Measurements from ENCODE around the gene PPP6R2.
"Not testable (repeated sequence)": the region's sequence is repeated elsewhere in the genome, so short reads cannot be mapped to it uniquely, and the experiment has no call there.

Gene PPP6R2

DNA sequence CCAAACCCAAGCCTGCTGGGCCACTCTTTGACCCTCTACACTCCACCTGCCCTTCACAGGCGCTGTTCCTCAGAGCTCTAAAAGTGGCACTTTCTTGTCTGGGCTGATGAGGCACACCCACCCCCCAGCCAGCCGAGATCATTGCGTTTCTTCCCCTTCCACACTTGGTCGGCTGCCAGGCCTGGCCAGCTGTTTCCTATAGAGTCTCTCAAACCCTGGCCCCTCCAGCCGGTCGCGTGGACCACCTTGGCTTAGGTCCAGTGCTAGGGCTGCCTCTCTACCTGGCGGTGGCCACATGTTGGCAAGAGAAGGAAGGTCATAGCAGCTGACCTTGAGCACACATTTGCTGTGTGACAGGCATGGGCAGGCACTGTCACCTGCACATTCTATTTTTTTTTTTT is 60.6 kb downstream of the PPP6R2 start:
- DNase-seq: no peak

DNA sequence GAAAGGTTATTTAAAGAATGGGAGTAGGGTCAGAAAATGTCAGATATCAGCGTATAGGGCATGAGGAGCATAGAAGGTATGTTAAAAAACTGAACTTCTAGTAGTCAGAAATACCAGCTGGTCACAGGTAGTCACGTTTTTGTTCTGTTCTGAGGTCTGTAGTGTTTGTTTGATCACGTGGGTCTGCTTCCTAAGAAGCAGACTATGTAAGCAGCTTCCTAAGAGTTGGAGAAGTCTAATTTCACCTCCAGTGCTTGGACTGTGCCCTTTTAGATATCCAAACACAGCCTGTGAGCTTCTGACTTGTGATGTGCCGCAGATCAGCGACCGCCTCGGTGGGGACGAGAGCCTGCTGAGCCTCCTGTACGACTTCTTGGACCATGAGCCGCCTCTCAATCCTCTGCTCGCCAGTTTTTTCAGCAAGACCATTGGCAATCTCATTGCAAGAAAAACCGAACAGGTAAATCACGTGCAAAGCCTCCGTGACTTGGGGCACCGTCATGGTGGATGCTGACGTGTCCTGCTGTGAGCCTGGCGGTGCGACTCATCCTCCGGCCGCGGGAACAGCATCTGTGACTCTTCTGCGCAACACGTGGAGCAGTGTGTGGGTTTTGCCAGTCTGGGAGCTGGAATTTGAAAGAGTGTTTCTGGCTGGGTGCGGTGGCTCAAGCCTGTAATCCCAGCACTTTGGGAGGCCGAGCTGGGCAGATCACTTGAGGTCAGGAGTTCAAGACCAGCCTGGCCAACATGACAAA is 63.5 kb downstream of the PPP6R2 start:
- DNase-seq: no peak

DNA sequence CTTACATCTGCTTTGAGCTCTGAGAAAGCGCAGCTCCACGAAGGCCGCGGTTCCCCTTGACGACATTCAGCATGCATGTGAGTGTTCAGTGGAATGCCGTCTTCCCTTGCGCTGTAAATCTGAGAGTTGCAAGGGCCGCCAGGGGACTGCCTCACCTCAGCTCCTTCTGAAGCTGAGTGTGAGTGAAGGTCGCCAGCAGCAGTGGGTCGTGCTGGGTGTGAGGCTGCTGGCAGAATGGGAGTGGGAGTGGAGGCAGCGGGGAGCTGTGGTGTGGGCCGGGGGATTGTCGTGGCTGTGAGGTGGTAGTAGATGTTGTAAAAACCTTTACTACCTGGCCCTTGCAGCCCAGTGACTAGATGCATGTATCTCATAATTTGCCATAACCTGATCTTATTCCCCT is 65.2 kb downstream of the PPP6R2 start:
- DNase-seq: no peak

DNA sequence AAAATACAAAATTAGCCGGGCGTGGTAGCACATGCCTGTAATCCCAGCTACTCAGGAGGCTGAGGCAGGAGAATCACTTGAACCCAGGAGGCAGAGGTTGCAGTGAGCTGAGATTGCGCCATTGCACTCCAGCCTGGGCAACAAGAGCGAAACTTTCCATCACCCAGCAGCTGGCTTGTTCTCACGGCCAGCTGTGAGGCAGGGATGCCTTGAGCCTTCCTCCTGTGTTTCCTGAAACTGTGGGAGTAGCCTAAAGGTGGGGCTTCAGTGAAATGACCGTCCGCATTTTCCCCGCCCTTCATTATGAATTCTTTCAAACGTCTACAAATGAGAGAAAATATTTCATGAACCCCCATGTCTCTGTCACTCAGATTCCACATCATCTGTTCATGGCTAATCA is 65.8 kb downstream of the PPP6R2 start:
- DNase-seq: not testable (repeated sequence)

DNA sequence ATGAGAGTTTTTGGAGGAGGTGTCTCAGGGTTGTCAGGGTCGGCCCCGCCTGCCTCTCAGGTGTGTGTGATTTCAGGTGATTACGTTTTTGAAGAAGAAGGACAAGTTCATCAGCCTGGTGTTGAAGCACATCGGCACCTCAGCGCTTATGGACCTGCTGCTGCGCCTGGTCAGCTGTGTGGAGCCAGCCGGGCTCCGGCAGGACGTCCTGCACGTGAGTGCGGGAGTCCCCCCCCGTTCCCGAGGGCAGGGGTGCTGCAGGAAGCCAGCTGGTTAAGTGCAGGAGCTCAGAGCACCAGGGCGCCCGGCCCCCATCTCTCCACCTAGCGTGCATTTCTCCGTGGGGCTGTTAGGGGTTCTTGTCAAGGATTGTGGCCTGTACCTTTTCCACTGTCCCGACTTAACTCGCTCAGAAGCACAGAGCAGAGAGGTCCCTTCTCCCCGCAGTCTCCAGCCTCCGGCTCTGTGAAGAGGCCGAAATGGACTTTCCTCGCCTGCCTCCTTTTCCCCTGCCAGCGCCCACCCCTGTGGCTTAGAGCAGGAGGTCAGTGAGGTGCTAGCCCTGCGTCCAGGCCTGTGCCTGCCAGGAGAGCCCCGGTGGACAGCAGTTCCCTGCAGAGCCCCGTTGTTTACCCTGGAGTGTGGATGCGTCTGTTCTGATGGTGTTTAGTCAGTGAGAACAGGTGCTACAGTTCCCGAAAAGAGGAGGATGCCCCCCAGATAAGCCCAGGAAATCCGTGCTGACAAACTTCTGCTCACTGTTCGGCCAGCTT is 71.5 kb downstream of the PPP6R2 start:
- DNase-seq: no peak

DNA sequence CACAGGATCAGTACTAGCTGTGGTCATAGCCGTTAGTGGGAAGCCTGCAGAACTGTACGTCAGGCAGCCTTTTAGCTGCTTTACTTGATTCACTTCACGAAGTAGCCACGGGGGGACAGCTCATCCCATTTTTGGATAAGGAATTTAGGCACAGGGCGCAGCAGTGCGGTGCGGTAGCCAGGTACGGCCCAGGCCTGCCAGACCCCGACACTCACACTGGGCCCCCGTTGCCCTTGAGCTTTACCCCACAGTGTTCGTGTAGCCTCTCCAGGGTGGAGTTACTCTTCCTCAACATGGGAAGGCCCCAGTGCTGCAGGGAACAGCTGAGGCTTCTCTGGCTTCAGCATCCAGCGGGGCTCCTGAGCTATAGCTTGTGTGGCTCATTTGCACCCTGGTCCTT is 72.3 kb downstream of the PPP6R2 start:
- no peak for DNase-seq

DNA sequence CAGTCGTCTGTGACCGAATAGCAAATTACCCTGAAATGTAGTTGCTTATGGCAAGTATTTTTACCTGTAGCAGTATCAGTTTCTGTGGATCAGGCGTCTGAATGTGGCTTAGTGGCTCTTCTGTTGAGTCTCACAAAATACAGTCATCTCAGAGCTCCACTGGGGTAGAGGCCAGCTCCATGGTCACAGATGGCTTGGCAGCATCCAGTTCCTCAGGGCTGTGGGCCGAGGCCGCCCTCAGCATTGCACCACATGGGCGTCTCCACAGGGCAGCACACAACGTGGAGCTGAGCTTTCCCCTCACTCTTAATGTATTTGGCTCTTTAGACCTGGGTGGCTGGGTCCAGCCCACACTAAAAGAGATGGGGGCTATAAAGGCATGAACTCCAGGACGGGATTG is 73.9 kb downstream of the PPP6R2 start:
- no peak for DNase-seq

DNA sequence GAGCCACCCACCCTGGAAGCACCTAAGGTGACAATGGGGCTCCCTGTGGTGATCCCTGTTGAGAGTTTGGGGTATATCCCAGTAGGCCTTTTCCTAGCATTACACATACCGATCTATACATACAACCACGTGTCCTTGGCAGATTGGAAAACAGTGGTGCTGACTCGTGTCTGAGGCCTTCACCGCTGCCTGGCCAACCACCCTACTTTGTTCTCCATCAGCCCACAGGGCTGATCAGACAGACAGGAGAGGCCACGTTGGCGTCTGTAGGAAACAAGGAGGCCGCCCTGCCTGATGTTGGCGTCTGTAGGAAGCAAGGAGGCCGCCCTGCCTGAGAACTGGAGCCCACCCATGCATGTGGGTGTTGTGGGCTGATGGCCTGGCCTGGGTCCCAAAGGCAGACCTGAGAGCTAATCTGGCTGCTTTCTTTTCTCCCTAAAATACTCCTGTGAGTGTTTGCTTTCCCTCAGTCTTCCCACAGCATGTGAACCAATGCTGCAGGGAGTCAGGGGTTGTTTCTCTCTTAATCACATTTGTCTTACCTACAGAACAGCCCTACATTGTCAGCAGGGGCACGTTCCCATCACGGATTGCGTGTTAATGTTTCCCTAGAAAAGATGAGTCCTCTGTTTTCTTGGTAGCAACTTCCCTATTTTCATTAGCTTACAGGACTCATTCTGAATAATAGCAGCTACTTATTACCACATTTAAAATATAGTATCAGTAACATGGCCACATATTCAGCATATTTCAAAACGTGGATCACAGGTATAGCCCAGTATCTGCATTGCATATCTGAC is 74.5 kb downstream of the PPP6R2 start:
- no peak for DNase-seq

DNA sequence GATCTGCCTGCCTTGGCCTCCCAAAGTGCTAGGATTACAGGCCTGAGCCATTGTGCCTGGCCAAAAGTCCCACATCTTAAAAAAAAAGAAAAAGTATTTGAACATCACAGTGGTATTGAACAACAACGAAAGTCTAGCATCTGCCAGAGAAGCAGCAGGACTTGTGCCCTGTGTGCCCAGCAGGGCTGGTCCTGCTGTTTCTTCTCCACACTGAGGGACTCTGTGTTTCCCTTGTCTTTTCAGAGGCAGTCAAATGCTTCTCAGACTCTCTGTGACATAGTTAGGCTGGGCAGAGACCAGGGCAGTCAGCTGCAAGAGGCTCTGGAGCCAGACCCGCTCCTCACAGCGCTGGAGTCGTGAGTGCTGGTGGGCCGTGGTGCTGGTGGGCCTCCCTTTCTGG is 75.5 kb downstream of the PPP6R2 start:
- no peak for DNase-seq

DNA sequence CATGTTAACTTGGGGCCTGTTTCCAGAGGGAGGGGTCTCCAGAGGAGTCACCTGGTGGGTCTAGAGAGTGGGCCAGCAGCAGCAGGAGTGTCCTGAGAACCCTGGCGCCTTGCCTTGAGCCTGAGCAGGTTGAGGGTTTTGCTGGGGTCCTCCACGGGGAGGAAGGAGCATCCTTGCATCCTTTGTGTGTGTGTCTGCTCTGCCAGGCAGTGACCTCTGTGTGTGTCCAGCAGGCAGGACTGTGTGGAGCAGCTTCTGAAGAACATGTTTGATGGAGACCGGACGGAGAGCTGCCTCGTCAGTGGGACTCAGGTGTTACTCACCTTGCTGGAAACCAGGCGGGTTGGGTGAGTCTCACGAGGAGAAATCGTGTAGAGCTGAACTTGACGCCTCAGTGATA is 76.0 kb downstream of the PPP6R2 start:
- no peak for DNase-seq

DNA sequence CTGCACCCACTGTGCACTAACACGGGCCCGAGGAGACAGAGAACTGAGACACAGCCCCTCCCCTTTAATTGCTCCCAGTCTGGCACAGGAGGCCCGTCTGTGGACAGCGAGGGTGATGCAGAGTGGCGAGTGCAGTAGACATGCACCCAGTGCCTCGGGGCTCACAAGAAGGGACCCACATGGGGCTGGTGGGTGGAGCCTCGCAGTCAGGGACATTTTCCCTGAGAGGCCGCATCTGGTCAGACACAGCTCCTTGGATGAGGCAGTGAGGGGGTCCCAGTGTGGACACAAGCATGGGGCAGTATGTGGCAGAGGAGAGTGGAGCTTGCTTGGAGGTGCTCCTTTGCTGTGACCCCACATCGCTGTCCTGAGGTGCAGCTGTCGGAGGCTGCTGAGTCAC is 76.9 kb downstream of the PPP6R2 start:
- DNase-seq: no peak

DNA sequence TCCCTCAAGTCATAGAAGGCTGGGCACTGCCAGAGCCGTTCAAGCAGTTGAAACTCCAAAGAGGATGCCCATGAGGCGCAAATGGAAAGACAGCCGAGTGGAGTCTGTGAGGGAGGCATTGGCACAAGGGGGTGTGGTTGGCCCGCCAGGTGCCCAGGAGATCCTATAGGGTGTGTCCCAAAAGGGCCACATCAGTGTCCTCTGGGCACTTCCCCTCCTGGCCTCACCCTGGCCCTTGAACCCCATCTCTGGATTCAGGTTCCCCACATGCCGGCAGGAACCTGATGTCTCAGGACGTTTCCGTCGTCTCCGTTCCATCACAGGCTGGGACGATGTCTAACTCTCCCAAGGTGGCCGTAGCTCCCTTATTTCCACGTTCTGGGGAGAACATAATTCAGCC is 77.5 kb downstream of the PPP6R2 start:
- DNase-seq: no peak

DNA sequence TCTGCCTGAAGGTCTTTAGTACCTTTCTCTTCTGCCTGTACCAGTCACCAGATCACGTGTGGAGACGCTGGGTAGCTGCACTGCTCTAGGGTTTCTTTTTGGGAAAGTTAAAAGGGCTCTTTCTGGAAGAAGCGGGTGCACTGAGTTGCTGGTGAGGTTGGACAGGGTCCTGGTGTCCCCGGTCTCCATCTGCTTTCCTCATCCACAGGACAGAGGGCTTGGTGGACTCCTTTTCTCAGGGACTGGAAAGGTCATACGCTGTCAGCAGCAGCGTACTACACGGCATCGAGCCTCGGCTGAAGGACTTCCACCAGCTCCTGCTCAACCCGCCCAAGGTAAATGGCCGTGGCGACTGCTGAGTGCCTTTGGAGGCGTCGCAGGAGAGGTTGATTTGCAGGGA is 78.9 kb downstream of the PPP6R2 start:
- no peak for DNase-seq

DNA sequence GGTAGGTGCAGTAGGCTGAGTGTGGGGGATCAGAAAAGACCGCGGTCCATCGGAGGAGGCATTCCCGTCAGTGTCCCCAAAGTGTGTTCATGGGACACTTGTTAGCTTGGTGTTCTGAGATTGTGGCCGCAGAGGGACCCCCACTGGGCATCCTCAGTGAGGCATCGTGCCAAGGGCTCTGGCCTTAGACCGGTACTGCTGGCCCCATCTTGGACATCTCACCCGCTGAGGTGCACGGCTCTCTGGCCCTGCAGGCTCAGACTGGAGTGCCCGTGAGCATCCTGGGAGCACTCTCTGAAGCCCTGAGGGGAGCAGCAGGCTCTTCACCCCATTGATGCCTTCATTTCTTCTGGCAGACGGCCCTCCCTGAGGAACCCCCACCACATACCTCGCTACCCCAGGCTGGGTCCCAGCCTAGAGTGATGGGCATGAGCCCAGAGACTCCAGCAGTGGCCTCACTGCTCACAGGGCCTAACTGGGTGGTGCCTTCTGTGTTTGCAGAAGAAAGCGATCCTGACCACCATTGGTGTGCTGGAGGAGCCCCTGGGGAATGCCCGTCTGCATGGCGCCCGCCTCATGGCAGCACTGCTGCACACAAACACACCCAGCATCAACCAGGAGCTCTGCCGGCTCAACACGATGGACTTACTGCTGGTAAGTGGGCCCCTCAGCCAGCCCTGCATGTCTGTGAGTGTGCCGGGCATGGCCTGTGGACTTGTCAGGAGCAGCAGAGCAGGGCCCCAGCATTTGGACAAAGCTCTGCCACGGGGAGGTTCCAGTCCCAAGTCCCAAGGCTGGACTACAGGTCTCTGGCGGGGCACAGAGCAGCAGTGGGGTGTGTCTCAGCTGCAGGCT is 80.1 kb downstream of the PPP6R2 start:
- no peak for DNase-seq

DNA sequence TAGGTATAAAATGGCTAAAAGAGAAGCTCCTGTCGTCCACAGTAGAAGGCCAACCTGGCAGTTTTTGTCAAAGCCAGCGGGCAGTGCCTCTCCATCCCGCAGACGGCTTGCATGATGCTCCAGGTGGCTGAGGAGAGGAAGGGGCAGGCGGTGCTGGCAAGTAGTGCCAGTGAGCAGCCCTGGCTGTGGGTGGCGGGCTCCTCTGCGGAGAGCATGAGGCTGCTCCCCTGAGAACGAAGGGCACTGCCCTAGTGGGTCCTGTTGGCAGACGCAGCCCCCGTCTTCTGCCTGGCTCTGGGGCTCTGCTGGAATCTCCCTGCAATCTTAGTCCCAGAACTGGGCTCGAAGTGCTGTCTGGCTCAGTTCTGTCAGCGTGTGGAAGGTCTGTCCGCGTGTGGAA is 80.8 kb downstream of the PPP6R2 start:
- no peak for DNase-seq

DNA sequence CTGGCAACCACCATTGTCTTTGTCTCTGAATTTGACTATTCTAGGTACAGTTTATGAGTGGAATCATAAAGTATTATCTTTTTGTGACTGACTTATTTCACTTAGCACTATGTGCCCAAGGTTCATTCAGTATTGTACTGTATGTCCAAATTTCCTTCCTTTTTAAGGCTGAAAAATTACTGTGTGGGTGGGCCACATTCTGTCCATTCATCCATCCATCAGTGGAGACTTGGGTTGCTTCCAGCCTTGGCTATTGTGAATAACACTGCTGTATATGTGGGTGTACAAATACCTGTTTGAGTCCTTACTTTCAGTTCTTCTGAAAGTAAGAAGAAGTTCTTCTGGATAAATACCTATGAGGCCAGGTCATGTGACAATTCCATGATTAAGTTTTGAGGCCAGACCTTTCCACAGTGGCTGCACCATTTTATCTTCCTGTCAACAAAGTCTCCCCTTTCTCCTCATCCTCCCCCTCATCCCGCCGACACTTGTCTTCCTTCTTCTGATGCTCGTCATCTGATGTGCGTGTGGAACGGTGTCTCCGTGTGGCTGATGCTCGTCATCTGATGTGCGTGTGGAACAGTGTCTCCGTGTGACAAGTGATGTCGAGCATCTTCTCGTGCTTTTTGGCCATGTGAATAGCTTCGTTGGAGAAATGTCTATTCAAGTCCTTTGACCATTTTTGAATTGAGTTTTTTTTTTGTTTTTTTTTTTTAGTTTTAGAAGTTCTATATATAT is 82.2 kb downstream of the PPP6R2 start:
- DNase-seq: no peak

DNA sequence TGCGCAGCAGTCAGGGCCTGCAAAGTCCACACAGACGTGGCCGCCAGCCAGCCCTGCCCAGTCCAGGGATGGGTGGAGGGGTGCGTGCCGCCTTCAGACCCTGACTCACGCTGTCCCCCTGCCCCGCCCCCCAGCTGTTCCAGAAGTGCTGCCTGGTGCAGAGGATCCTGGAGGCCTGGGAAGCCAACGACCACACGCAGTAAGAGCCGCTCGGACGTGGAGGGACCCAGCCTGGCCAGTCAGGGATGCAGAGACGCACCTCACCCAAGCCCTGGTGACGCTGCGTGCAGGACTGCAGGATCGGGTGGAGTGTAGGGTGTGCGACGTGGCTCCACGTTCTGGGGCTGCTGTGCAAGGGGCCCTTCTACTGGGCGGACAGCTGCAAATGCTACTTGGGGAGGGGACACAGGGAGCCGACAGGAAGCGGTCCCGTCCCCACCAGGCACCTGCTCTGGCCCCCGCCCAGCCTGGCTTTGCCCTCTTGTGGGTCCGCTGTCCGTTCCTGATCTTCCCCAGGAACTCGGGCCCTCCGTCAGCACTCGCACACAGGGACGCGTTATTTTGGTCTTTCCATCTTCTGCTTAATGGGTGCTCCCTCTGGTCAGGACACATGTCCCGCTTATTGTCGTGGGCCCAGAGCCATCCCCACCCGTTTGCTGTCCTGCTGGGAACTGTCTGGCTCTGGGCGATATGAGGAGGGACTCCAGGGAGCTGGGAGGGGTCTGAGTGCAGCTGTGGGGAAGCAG is 89.2 kb downstream of the PPP6R2 start:
- no peak for DNase-seq

DNA sequence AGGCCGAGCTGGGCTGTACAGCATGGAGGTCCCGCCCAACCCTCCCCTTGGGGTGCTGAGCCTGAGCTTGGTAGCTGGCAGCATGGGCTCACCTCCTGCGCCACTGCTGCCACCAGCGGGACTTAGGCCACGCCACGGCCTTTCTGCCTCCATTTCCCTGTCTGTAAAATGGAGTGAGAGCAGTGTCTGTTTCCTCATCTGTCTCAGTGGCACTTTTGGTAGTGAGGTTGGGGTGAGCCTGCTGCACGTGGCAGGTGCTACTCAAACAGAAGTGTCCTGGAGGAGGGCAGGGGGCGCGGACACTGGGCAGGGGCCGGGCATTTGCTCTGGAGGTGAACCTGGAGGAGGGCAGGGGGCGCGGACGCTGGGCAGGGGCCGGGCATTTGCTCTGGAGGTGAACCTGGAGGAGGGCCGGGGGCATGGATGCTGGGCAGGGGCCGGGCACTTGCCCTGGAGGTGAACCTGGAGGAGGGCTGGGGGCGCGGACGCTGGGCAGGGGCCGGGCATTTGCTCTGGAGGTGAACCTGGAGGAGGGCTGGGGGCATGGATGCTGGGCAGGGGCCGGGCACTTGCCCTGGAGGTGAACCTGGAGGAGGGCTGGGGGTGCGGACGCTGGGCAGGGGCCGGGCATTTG is 89.9 kb downstream of the PPP6R2 start:
- DNase-seq: not testable (repeated sequence)

DNA sequence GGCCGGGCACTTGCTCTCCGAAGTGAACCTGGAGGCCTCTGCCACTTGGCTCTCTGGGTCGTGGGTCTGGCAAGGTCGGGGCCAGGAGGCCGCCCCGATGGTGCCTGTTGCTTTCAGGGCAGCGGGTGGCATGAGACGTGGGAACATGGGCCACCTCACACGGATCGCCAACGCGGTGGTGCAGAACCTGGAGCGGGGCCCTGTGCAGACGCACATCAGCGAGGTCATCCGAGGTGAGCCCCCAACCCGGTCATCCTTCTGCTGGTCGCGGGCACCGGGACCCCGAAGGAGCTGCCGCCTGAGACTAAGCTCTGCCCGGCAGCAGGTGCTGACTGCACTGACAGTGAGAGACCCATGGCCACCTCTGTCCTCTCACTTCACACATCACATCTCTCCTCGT is 91.7 kb downstream of the PPP6R2 start:
- DNase-seq: no peak

DNA sequence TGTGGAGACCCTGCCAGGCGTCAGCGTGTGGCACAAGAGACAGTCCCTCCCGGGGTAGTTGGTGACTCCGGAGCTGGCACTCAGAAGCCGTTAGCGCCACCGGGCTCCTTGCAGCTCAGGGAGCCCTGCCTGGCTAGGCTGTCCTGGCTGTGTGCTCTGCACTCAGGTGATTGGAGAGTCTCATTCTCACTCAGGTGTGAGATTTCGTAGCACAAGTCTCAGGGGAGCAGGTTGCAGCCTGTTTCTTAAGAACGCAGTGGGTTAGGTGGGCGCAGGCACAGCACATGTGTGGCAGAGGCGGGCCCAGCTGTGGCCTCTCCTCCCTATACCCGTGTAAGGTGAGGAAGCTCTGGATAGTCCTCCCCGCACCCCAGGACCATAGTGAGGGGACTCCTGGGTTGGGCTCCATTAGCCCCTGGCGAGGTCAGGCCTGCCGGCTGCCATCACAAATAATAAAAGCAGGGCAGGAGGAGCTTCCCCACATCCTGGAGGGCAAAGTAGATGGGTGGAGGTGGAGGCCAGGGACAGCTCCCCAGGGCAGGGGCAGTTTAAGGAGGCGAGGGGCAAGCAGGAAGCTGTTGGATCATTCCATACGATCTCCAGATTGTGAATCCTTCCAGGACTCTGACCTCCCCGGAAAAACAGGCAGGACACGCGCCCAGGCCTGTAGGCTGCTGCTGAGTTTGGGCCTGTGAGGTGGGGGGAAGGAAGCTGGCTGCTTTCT is 92.3 kb downstream of the PPP6R2 start:
- DNase-seq: no peak
